Adrenal gland (tissue), 5 donors: ENCODE results near the gene PLAAT1.

Source experiments
- CTCF ChIP-seq, 6 experiments: fragments of 450-650 bp in 4 of 6; fragments of 200-600 bp in 2 of 6; sonication (generic) in 1 of 6; IDR thresholded peaks; 1 replicate in 5 of 6; 2 replicates in 1 of 6; pipeline versions ENCODE4 v1.5.1 to v1.8.0; 2016 to 2021; ENCODE audit warnings: antibody characterized with exemption in 6 of 6, mild to moderate bottlenecking in 2 of 6, moderate library complexity in 1 of 6
- POLR2A ChIP-seq, 2 donors: fragments of 450-650 bp; IDR thresholded peaks; one replicate each; pipeline ENCODE4 v1.6.1; 2017; ENCODE audit warnings: antibody characterized with exemption in 2 of 2, mild to moderate bottlenecking in 2 of 2, moderate library complexity in 1 of 2
- donor health status: DM: no; HTN: no; CAD: no.

GRCh38 chr3:193241716-193242115, 694 bp downstream of the PLAAT1 start:
- TF ChIP-seq POLR2A (IDR thresholded peaks at IDR 0.05) = no peak
- TF ChIP-seq CTCF (IDR thresholded peaks at IDR 0.05) = no peak
